ENCODE results near the gene PCCA. TPM values are rescaled to one million over a fixed set of nuclear protein-coding genes. Genes with fewer than 3 reads are reported as not detected.
"Not testable (repeated sequence)": the region's sequence is repeated elsewhere in the genome, so short reads cannot be mapped to it uniquely, and the experiment has no call there.

Gene PCCA
- total RNA-seq, 1 donor from 2014 or later: 66.8 TPM

- peaks cover 6% of the 10 kb centered on the region for H3K9me3 Mint-ChIP-seq (ENCODE audit: unreplicated experiment)
- H3K27me3 Mint-ChIP-seq (ENCODE audit: unreplicated experiment): peaks cover 2% of the 10 kb centered on the region
- H3K4me1 Mint-ChIP-seq (ENCODE audit: low read depth, unreplicated experiment): peaks cover 2% of the 10 kb centered on the region
- TF ChIP-seq, protein P1, sequence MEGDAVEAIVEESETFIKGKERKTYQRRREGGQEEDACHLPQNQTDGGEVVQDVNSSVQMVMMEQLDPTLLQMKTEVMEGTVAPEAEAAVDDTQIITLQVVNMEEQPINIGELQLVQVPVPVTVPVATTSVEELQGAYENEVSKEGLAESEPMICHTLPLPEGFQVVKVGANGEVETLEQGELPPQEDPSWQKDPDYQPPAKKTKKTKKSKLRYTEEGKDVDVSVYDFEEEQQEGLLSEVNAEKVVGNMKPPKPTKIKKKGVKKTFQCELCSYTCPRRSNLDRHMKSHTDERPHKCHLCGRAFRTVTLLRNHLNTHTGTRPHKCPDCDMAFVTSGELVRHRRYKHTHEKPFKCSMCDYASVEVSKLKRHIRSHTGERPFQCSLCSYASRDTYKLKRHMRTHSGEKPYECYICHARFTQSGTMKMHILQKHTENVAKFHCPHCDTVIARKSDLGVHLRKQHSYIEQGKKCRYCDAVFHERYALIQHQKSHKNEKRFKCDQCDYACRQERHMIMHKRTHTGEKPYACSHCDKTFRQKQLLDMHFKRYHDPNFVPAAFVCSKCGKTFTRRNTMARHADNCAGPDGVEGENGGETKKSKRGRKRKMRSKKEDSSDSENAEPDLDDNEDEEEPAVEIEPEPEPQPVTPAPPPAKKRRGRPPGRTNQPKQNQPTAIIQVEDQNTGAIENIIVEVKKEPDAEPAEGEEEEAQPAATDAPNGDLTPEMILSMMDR (IDR thresholded peaks at IDR 0.05; ENCODE audit: partially characterized antibody, unreplicated experiment): no peak
- H3K36me3 Mint-ChIP-seq (ENCODE audit: unreplicated experiment): peaks cover 10% of the 10 kb centered on the region
- H3K4me3 Mint-ChIP-seq (ENCODE audit: unreplicated experiment): no peak overlapping the region
- H3K27ac Mint-ChIP-seq (ENCODE audit: unreplicated experiment): no peak overlapping the region
- no peak for DNase-seq
Measured at GRCh38 chr13:100563779-100564178, 474.9 kb downstream of the PCCA start.

GRCh38 chr13:100564444-100565223 is 475.7 kb downstream of the PCCA start:
- H3K36me3 Mint-ChIP-seq (ENCODE audit: unreplicated experiment): peaks cover 12% of the 10 kb centered on the region
- peaks cover 2% of the 10 kb centered on the region for H3K4me1 Mint-ChIP-seq (ENCODE audit: low read depth, unreplicated experiment)
- no peak for DNase-seq
- TF ChIP-seq, protein P1 (IDR thresholded peaks at IDR 0.05; ENCODE audit: partially characterized antibody, unreplicated experiment): no peak
- no peak overlapping the region for H3K27ac Mint-ChIP-seq (ENCODE audit: unreplicated experiment)
- peaks cover 2% of the 10 kb centered on the region for H3K27me3 Mint-ChIP-seq (ENCODE audit: unreplicated experiment)
- H3K4me3 Mint-ChIP-seq (ENCODE audit: unreplicated experiment): no peak overlapping the region
- peaks cover 7% of the 10 kb centered on the region for H3K9me3 Mint-ChIP-seq (ENCODE audit: unreplicated experiment)

DNA sequence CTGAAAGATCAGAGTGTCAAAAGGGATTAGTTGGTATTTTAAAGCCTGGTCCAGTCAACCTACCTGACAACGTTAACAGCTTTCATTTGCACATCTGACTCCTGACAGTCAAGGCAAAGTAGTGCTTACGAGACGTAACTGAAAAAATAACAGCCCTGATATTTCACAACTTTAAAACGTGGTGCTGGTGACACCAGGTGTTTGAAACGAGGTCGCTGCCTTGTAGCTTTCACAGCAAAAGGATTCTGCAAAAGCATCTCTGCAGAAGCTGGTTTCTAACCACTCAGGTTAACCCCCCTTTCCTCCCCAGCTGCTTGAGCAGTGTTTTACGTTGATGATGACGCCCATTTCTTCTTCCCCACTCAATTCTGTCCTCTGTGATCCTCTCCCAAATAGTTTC is 476.4 kb downstream of the PCCA start:
- Mint-ChIP-seq H3K27ac (ENCODE audit: unreplicated experiment) (no peak overlapping the region), H3K4me3 (ENCODE audit: unreplicated experiment) (no peak overlapping the region), H3K27me3 (ENCODE audit: unreplicated experiment) (peaks cover 2% of the 10 kb centered on the region), H3K9me3 (ENCODE audit: unreplicated experiment) (peaks cover 9% of the 10 kb centered on the region), H3K4me1 (ENCODE audit: low read depth, unreplicated experiment) (no peaks in the 10 kb centered on the region), H3K36me3 (ENCODE audit: unreplicated experiment) (peaks cover 15% of the 10 kb centered on the region)
- TF ChIP-seq, protein P1 (IDR thresholded peaks at IDR 0.05; ENCODE audit: partially characterized antibody, unreplicated experiment): no peak
- no peak for DNase-seq

DNA sequence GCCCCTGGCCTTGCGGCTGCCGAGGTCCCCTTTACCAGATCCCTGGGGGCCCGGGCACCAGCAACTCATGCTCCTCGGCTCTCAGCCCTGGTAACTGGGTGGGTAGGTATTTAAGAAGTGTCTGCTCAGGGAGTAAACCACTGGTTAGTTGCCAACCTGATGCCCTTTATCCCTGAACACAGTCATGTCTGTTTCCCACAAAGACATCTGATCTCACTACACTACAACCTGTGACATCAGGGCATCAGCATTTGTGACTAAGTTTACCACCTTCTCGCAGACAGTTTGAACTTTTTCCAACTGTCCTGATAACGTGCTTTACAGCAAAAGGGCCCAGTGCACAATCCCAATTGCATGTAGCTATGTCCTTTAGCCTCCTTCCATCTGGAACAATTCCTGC is 477.6 kb downstream of the PCCA start:
- TF ChIP-seq, protein P1 (IDR thresholded peaks at IDR 0.05; ENCODE audit: partially characterized antibody, unreplicated experiment): no peak
- Mint-ChIP-seq H3K9me3 (ENCODE audit: unreplicated experiment) (peaks cover 9% of the 10 kb centered on the region), H3K27ac (ENCODE audit: unreplicated experiment) (no peak overlapping the region)

GRCh38 chr13:100573121-100573520 is 484.2 kb downstream of the PCCA start:
- H3K4me1 Mint-ChIP-seq (ENCODE audit: low read depth, unreplicated experiment): no peaks in the 10 kb centered on the region
- H3K27ac Mint-ChIP-seq (ENCODE audit: unreplicated experiment): no peak overlapping the region
- peak; percentile 76 for DNase-seq
- no peak overlapping the region for H3K4me3 Mint-ChIP-seq (ENCODE audit: unreplicated experiment)
- H3K36me3 Mint-ChIP-seq (ENCODE audit: unreplicated experiment): peaks cover 6% of the 10 kb centered on the region
- TF ChIP-seq, protein P1 (IDR thresholded peaks at IDR 0.05; ENCODE audit: partially characterized antibody, unreplicated experiment): peak; percentile 89
- H3K27me3 Mint-ChIP-seq (ENCODE audit: unreplicated experiment): peaks cover 2% of the 10 kb centered on the region
- H3K9me3 Mint-ChIP-seq (ENCODE audit: unreplicated experiment): peaks cover 3% of the 10 kb centered on the region

More for the DNA sequence above, 477.6 kb downstream of the PCCA start:
- no peak for DNase-seq
- H3K4me1 Mint-ChIP-seq (ENCODE audit: low read depth, unreplicated experiment): no peaks in the 10 kb centered on the region
- no peak overlapping the region for H3K4me3 Mint-ChIP-seq (ENCODE audit: unreplicated experiment)
- H3K27me3 Mint-ChIP-seq (ENCODE audit: unreplicated experiment): peaks cover 2% of the 10 kb centered on the region
- peaks cover 15% of the 10 kb centered on the region for H3K36me3 Mint-ChIP-seq (ENCODE audit: unreplicated experiment)

GRCh38 chr13:100577239-100577638 is 488.3 kb downstream of the PCCA start:
- not testable (repeated sequence) for H3K4me1 Mint-ChIP-seq (ENCODE audit: low read depth, unreplicated experiment); H3K9me3 Mint-ChIP-seq (ENCODE audit: unreplicated experiment); H3K27me3 Mint-ChIP-seq (ENCODE audit: unreplicated experiment); H3K27ac Mint-ChIP-seq (ENCODE audit: unreplicated experiment); H3K4me3 Mint-ChIP-seq (ENCODE audit: unreplicated experiment); DNase-seq
- peaks cover 16% of the 10 kb centered on the region for H3K36me3 Mint-ChIP-seq (ENCODE audit: unreplicated experiment)

Data from glutamatergic neuron (in vitro differentiated cells).